GM18907 (cell line): ENCODE results near the gene PTPRN2.

Experiments
- ATAC-seq: cut with Tn5 transposase; IDR thresholded peaks from one replicate; pipeline ENCODE4 v1.9.1; 2021; ENCODE audit warnings: mild to moderate bottlenecking, moderate library complexity; ENCODE audit not compliant: unreplicated experiment

The PTPRN2 gene

GRCh38 chr7:158289761-158290523 lies 297.7 kb downstream of the PTPRN2 start:
- ATAC-seq: no peak

GRCh38 chr7:158289231-158289630 lies 298.4 kb downstream of the PTPRN2 start:
- ATAC-seq: no peak

- no peak for ATAC-seq
Observed at GRCh38 chr7:158286210-158286609, 301.4 kb downstream of the PTPRN2 start.

GRCh38 chr7:158285383-158285770 lies 302.2 kb downstream of the PTPRN2 start:
- no peak for ATAC-seq

- no peak for ATAC-seq
Observed at GRCh38 chr7:158284617-158285382, 302.8 kb downstream of the PTPRN2 start.

- no peak for ATAC-seq
Observed at GRCh38 chr7:158284121-158284520, 303.5 kb downstream of the PTPRN2 start.

GRCh38 chr7:158283016-158283974 lies 304.3 kb downstream of the PTPRN2 start:
- no peak for ATAC-seq

- no peak for ATAC-seq
Observed at GRCh38 chr7:158282461-158283001, 305.1 kb downstream of the PTPRN2 start.

- no peak for ATAC-seq
Observed at GRCh38 chr7:158281441-158281840, 306.2 kb downstream of the PTPRN2 start.

GRCh38 chr7:158280448-158281144 lies 307.0 kb downstream of the PTPRN2 start:
- ATAC-seq: no peak

- ATAC-seq: no peak
Observed at GRCh38 chr7:158279539-158280447, 307.8 kb downstream of the PTPRN2 start.

- ATAC-seq: no peak
Observed at GRCh38 chr7:158278745-158279320, 308.8 kb downstream of the PTPRN2 start.

GRCh38 chr7:158277219-158278141 lies 310.1 kb downstream of the PTPRN2 start:
- ATAC-seq: no peak

- no peak for ATAC-seq
Observed at GRCh38 chr7:158276414-158277218, 311.0 kb downstream of the PTPRN2 start.

GRCh38 chr7:158275711-158276413 lies 311.8 kb downstream of the PTPRN2 start:
- no peak for ATAC-seq

GRCh38 chr7:158274996-158275395 lies 312.6 kb downstream of the PTPRN2 start:
- no peak for ATAC-seq
